ENCODE data around the gene ERFE.

ERFE gene

GRCh38 chr2:238165288-238165921 lies 6.6 kb downstream of the ERFE start:
- no peak for DNase-seq (ENCODE audit: extremely low read depth, low read depth)
- TF ChIP-seq CTCF (IDR thresholded peaks at IDR 0.05; ENCODE audit: low read depth, low read length): no peak

- no peak for TF ChIP-seq CTCF (IDR thresholded peaks at IDR 0.05; ENCODE audit: low read depth, low read length)
- DNase-seq (ENCODE audit: extremely low read depth, low read depth): no peak
These were observed 7.9 kb downstream of the ERFE start for GRCh38 chr2:238166391-238167343.

GRCh38 chr2:238167344-238167715 lies 8.6 kb downstream of the ERFE start:
- no peak for TF ChIP-seq CTCF (IDR thresholded peaks at IDR 0.05; ENCODE audit: low read depth, low read length)

GRCh38 chr2:238167761-238168160 lies 9.0 kb downstream of the ERFE start:
- DNase-seq (ENCODE audit: extremely low read depth, low read depth): no peak
- no peak for TF ChIP-seq CTCF (IDR thresholded peaks at IDR 0.05; ENCODE audit: low read depth, low read length)

More at GRCh38 chr2:238167344-238167715, 8.6 kb downstream of the ERFE start:
- no peak for DNase-seq (ENCODE audit: extremely low read depth, low read depth)

- TF ChIP-seq CTCF (IDR thresholded peaks at IDR 0.05; ENCODE audit: low read depth, low read length): no peak
- no peak for DNase-seq (ENCODE audit: extremely low read depth, low read depth)
These were observed 9.7 kb downstream of the ERFE start for GRCh38 chr2:238168196-238169047.

GRCh38 chr2:238169048-238169707 lies 10.4 kb downstream of the ERFE start:
- no peak for TF ChIP-seq CTCF (IDR thresholded peaks at IDR 0.05; ENCODE audit: low read depth, low read length)
- DNase-seq (ENCODE audit: extremely low read depth, low read depth): peak; percentile 89

All from AG09319 (cell line).